ENCODE measurements around the gene EXOC2.

Gene EXOC2

GRCh38 chr6:456887-457286 lies 236.1 kb downstream of the EXOC2 start:
- no peak for DNase-seq

- DNase-seq = no peak
Measured at GRCh38 chr6:456358-456867, 236.5 kb downstream of the EXOC2 start.

- no peak for DNase-seq
Measured at GRCh38 chr6:455835-456234, 237.1 kb downstream of the EXOC2 start.

GRCh38 chr6:455006-455585 lies 237.8 kb downstream of the EXOC2 start:
- no peak for DNase-seq

GRCh38 chr6:454148-454991 lies 238.6 kb downstream of the EXOC2 start:
- no peak for DNase-seq

- DNase-seq = no peak
Measured at GRCh38 chr6:453152-453551, 239.8 kb downstream of the EXOC2 start.

GRCh38 chr6:452301-453067 lies 240.5 kb downstream of the EXOC2 start:
- no peak for DNase-seq

- DNase-seq = no peak
Measured at GRCh38 chr6:451847-452246, 241.1 kb downstream of the EXOC2 start.

GRCh38 chr6:451336-451735 lies 241.6 kb downstream of the EXOC2 start:
- DNase-seq = no peak

- DNase-seq = no peak
Measured at GRCh38 chr6:449486-450419, 243.2 kb downstream of the EXOC2 start.

- DNase-seq = no peak
Measured at GRCh38 chr6:449057-449430, 243.9 kb downstream of the EXOC2 start.

- DNase-seq = no peak
Measured at GRCh38 chr6:448296-449056, 244.5 kb downstream of the EXOC2 start.

GRCh38 chr6:447381-448165 lies 245.4 kb downstream of the EXOC2 start:
- DNase-seq = no peak

GRCh38 chr6:446418-447366 lies 246.2 kb downstream of the EXOC2 start:
- no peak for DNase-seq

- DNase-seq = no peak
Measured at GRCh38 chr6:445571-446417, 247.1 kb downstream of the EXOC2 start.

GRCh38 chr6:444653-445275 lies 248.2 kb downstream of the EXOC2 start:
- DNase-seq = no peak

- no peak for DNase-seq
Measured at GRCh38 chr6:443621-444159, 249.2 kb downstream of the EXOC2 start.

All from Kasumi-1 (cell line).